HG02943 (cell line): ENCODE data around the gene GALNT10.

Source experiments
- ATAC-seq: cut with Tn5 transposase; IDR thresholded peaks from one replicate; pipeline ENCODE4 v1.9.1; 2021; ENCODE audit warnings: mild to moderate bottlenecking, low read depth, moderate library complexity; ENCODE audit not compliant: unreplicated experiment

The GALNT10 gene

GRCh38 chr5:154396128-154396527, 205.6 kb downstream of the GALNT10 start:
- ATAC-seq: no peak

- ATAC-seq: no peak
Observed at GRCh38 chr5:154397652-154398406, 207.3 kb downstream of the GALNT10 start.

- no peak for ATAC-seq
Observed at GRCh38 chr5:154400678-154401077, 210.1 kb downstream of the GALNT10 start.

GRCh38 chr5:154401355-154401754, 210.8 kb downstream of the GALNT10 start:
- ATAC-seq: no peak

GRCh38 chr5:154401931-154402330, 211.4 kb downstream of the GALNT10 start:
- ATAC-seq: no peak

GRCh38 chr5:154402611-154403010, 212.1 kb downstream of the GALNT10 start:
- ATAC-seq: no peak

- no peak for ATAC-seq
Observed at GRCh38 chr5:154403234-154403633, 212.7 kb downstream of the GALNT10 start.

- ATAC-seq: no peak
Observed at GRCh38 chr5:154403776-154404387, 213.3 kb downstream of the GALNT10 start.

- peak; percentile 97 for ATAC-seq
Observed at GRCh38 chr5:154405078-154405792, 214.7 kb downstream of the GALNT10 start.

- ATAC-seq: no peak
Observed at GRCh38 chr5:154406231-154406630, 215.7 kb downstream of the GALNT10 start.

GRCh38 chr5:154406826-154407225, 216.3 kb downstream of the GALNT10 start:
- ATAC-seq: no peak

- ATAC-seq: no peak
Observed at GRCh38 chr5:154408811-154409210, 218.3 kb downstream of the GALNT10 start.

GRCh38 chr5:154409230-154409840, 218.8 kb downstream of the GALNT10 start:
- ATAC-seq: no peak

- no peak for ATAC-seq
Observed at GRCh38 chr5:154410008-154410407, 219.5 kb downstream of the GALNT10 start.

- ATAC-seq: no peak
Observed at GRCh38 chr5:154410786-154411185, 220.3 kb downstream of the GALNT10 start.

GRCh38 chr5:154411338-154411737, 220.8 kb downstream of the GALNT10 start:
- ATAC-seq: no peak

- ATAC-seq: no peak
Observed at GRCh38 chr5:154412316-154412715, 221.8 kb downstream of the GALNT10 start.

- no peak for ATAC-seq
Observed at GRCh38 chr5:154412925-154413324, 222.4 kb downstream of the GALNT10 start.

- ATAC-seq: no peak
Observed at GRCh38 chr5:154415114-154415513, 224.6 kb downstream of the GALNT10 start.

- no peak for ATAC-seq
Observed at GRCh38 chr5:154418344-154418820, 227.8 kb downstream of the GALNT10 start.

GRCh38 chr5:154419236-154419635, 228.7 kb downstream of the GALNT10 start:
- ATAC-seq: no peak
